Keratinocyte (primary cell): ENCODE data around the gene KLHL14. TPM values are rescaled to one million over a fixed set of nuclear protein-coding genes. Genes with fewer than 3 reads are reported as not detected.

Experiments used
- DNase-seq: peaks from one replicate; pipeline ENCODE4 v3.0.0-alpha.2; 2011; ENCODE audit warnings: low read depth, missing footprints, low spot score
- FAIRE-seq: peaks from 2 replicates; lab custom pipeline; 2011; peaks lifted over from hg19 to GRCh38; lab: Jason Lieb, UNC
- H2AFZ ChIP-seq: 2 replicates; pipeline ENCODE4 v1.6.0; 2012; ENCODE audit warnings: low read length, control low read depth, inconsistent platforms; ENCODE audit not compliant: control insufficient read depth
- H3K27ac ChIP-seq: 2 replicates; pipeline ENCODE4 v1.5.1; 2011; ENCODE audit warnings: low read length; ENCODE audit not compliant: control insufficient read depth, insufficient read depth
- H3K27me3 ChIP-seq: 3 replicates; pipeline ENCODE4 v1.6.0; 2011; ENCODE audit warnings: low read length; ENCODE audit not compliant: control insufficient read depth, insufficient read depth; ENCODE audit errors: extremely low read depth
- H3K36me3 ChIP-seq, 2 experiments: 2 replicates in 1 of 2; 3 replicates in 1 of 2; pipeline ENCODE4 v1.5.1; 2011; ENCODE audit warnings: low read length in 2 of 2, mild to moderate bottlenecking in 1 of 2; ENCODE audit not compliant: control insufficient read depth in 2 of 2, insufficient read depth in 2 of 2; ENCODE audit errors: extremely low read depth in 1 of 2
- H3K4me1 ChIP-seq: 3 replicates; pipeline ENCODE4 v1.5.1; 2011; ENCODE audit warnings: low read length; ENCODE audit not compliant: control insufficient read depth, insufficient read depth; ENCODE audit errors: extremely low read depth
- H3K4me2 ChIP-seq: 3 replicates; pipeline ENCODE4 v1.6.0; 2011; ENCODE audit warnings: low read depth, low read length; ENCODE audit not compliant: control insufficient read depth, insufficient read depth; ENCODE audit errors: extremely low read depth
- H3K4me3 ChIP-seq, 3 experiments: fragments of 200-600 bp in 1 of 3; sonication (generic) in 1 of 3; 2 replicates in 2 of 3; 3 replicates in 1 of 3; pipeline ENCODE4 v1.5.1; 2011 to 2016; ENCODE audit warnings: low read length in 3 of 3, mild to moderate bottlenecking in 3 of 3, control low read depth in 2 of 3, inconsistent platforms in 1 of 3, low read depth in 1 of 3, mixed read lengths in 1 of 3, mixed run types in 1 of 3, moderate library complexity in 1 of 3; ENCODE audit not compliant: control insufficient read depth in 2 of 3, insufficient read depth in 2 of 3; ENCODE audit errors: extremely low read depth in 1 of 3
- H3K79me2 ChIP-seq: 2 replicates; pipeline ENCODE4 v1.6.0; 2012; ENCODE audit warnings: low read length; ENCODE audit not compliant: control insufficient read depth, insufficient read depth
- H3K9ac ChIP-seq: 3 replicates; pipeline ENCODE4 v1.6.0; 2011; ENCODE audit warnings: low read length; ENCODE audit not compliant: control insufficient read depth, insufficient read depth; ENCODE audit errors: extremely low read depth
- H3K9me1 ChIP-seq: 3 replicates; pipeline ENCODE4 v1.6.0; 2011; ENCODE audit warnings: low read length; ENCODE audit not compliant: control insufficient read depth, insufficient read depth; ENCODE audit errors: extremely low read depth
- H3K9me3 ChIP-seq: 2 replicates; pipeline ENCODE4 v1.5.1; 2012; ENCODE audit warnings: low read depth, low read length; ENCODE audit not compliant: control insufficient read depth
- H4K20me1 ChIP-seq: 3 replicates; pipeline ENCODE4 v1.6.0; 2011; ENCODE audit warnings: low read length; ENCODE audit not compliant: control insufficient read depth, insufficient read depth; ENCODE audit errors: extremely low read depth
- EZH2 ChIP-seq: IDR thresholded peaks from one replicate; pipeline ENCODE4 v1.6.1; 2012; ENCODE audit warnings: inconsistent platforms, mild to moderate bottlenecking, low read length, moderate library complexity
- dilution Hi-C: fragments of 300-500 bp; cut with MboI; formaldehyde crosslinking; loops from one replicate; pipeline ENCODE4 v1.7.0; 2020; ENCODE audit warnings: low sequenced_read_pairs; ENCODE audit not compliant: extremely low pct_ligation_motif_present
- polyA plus RNA-seq, 5 experiments: library from polyadenylated mRNA; depleted of rRNA in 3 of 5; stranded (reverse) in 3 of 5; stranded (forward) in 1 of 5; unstranded in 1 of 5; fragments of >200 nt; gene quantifications; 1 replicate in 1 of 5; 2 replicates in 3 of 5; 3 replicates in 1 of 5; pipeline versions ENCODE4 v1.2.1 to v1.2.3, GENCODE V29; 2011 to 2012; ENCODE audit warnings: missing spikeins in 2 of 5, low read depth in 1 of 5, low replicate concordance in 1 of 5
- TF ChIP-seq, protein P1 (sequence below), 3 experiments: IDR thresholded peaks in 1 of 3; conservative IDR thresholded peaks in 1 of 3; optimal IDR thresholded peaks in 1 of 3; 2 replicates in 2 of 3; 3 replicates in 1 of 3; pipeline versions ENCODE3 to v1.5.1; 2011; ENCODE audit warnings: low read length in 3 of 3, mild to moderate bottlenecking in 3 of 3, moderate library complexity in 2 of 3, control low read depth in 1 of 3, inconsistent platforms in 1 of 3; ENCODE audit not compliant: insufficient read depth in 2 of 3; ENCODE audit errors: extremely low read depth in 1 of 3

The KLHL14 gene
- polyA plus RNA-seq, 1 donor (not counting 4 experiments of a cell fraction or from before 2014, with no cell fraction given) = not detected

DNA sequence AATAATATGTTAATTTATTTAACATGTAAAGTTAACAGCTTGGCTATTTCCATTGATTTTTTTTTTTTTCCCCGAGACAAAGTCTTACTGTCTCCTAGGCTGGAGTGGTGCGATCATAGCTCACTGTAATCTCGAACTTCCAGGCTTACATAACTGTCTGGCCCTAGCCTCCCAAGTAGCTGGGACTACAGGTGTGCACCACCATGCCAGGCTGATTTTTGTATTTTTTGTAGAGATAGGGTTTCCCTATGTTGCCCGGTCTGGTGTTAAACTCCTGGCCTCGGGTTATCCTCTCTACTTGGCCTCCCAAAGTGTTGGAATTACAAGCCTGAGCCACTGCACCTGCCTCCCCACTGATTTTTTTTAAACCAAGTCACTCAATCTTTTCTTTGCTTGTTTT, 32.5 kb upstream of the KLHL14 start:
- Histone ChIP-seq H3K36me3 (no peaks in the 10 kb centered on the region), H3K27ac (no peak overlapping the region), H2AFZ (no peak overlapping the region), H3K9ac (no peak overlapping the region), H3K9me1 (no peaks in the 10 kb centered on the region), H3K4me1 (no peaks in the 10 kb centered on the region), H3K9me3 (no peaks in the 10 kb centered on the region), H3K27me3 (no peaks in the 10 kb centered on the region), H4K20me1 (no peaks in the 10 kb centered on the region), H3K4me2 (no peak overlapping the region), H3K79me2 (no peaks in the 10 kb centered on the region), H3K4me3 (no peak overlapping the region)
- dilution Hi-C loops = no loop called here
- DNase-seq (no peak), FAIRE-seq (no peak)
- TF ChIP-seq, protein P1, sequence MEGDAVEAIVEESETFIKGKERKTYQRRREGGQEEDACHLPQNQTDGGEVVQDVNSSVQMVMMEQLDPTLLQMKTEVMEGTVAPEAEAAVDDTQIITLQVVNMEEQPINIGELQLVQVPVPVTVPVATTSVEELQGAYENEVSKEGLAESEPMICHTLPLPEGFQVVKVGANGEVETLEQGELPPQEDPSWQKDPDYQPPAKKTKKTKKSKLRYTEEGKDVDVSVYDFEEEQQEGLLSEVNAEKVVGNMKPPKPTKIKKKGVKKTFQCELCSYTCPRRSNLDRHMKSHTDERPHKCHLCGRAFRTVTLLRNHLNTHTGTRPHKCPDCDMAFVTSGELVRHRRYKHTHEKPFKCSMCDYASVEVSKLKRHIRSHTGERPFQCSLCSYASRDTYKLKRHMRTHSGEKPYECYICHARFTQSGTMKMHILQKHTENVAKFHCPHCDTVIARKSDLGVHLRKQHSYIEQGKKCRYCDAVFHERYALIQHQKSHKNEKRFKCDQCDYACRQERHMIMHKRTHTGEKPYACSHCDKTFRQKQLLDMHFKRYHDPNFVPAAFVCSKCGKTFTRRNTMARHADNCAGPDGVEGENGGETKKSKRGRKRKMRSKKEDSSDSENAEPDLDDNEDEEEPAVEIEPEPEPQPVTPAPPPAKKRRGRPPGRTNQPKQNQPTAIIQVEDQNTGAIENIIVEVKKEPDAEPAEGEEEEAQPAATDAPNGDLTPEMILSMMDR (optimal IDR thresholded peaks at IDR 0.05 in 1 of 3, IDR thresholded peaks at IDR 0.05 in 1 of 3, conservative IDR thresholded peaks at IDR 0.05 in 1 of 3; ENCODE audit: extremely low read depth in 1 of 3, insufficient read depth in 2 of 3, low read length in 3 of 3) = no peak
- no peak for TF ChIP-seq EZH2

DNA sequence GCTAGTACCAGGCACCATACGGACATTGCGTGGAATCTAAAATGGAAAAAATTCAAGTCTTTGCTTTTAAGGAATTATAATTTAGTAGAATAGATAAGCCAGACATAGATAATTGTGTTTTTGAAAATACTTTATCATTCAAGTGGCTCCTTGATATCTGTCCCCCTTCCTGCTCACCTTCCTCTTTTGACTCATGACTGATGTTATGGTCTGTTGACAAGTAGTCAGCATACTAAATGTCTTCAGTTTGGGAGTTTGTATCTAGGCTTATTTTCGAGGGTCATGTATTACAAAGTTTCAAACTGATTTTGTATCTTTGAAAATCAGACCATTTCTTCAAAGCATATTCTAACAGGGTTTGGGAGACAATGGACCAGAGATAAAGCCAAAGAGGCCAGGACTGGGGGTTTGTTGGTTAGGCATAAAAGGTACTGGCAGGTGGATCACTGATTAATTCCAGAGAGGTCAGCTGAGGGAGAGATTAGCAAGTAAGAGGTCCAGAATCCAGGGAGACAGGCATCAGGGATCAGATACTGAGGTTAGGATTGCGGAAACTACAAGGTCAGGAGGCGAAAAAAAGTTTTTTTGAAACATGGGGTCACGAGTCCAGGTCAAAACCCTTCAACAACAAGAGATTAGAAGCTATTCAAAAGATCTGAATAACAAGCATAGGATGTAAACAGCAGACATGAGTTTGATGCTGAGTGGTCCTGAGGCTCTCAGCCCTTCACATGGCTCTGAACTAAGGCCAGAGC, 31.5 kb upstream of the KLHL14 start:
- Histone ChIP-seq H3K9me1 (no peaks in the 10 kb centered on the region), H3K79me2 (no peaks in the 10 kb centered on the region), H4K20me1 (no peaks in the 10 kb centered on the region), H3K36me3 (no peaks in the 10 kb centered on the region), H3K9ac (no peak overlapping the region), H3K4me1 (no peaks in the 10 kb centered on the region), H3K4me3 (no peak overlapping the region), H3K27ac (no peak overlapping the region), H3K9me3 (no peaks in the 10 kb centered on the region), H3K4me2 (no peak overlapping the region), H2AFZ (no peak overlapping the region), H3K27me3 (no peaks in the 10 kb centered on the region)
- TF ChIP-seq EZH2 = no peak
- TF ChIP-seq, protein P1 (optimal IDR thresholded peaks at IDR 0.05 in 1 of 3, IDR thresholded peaks at IDR 0.05 in 1 of 3, conservative IDR thresholded peaks at IDR 0.05 in 1 of 3; ENCODE audit: extremely low read depth in 1 of 3, insufficient read depth in 2 of 3, low read length in 3 of 3) = no peak
- dilution Hi-C loops = no loop called here
- DNase-seq = no peak
- FAIRE-seq = no peak
